ENCODE results near the gene ADCYAP1R1. TPM values are rescaled to one million over a fixed set of nuclear protein-coding genes. Genes with fewer than 3 reads are reported as not detected.

The ADCYAP1R1 gene
- total RNA-seq, 1 donor, result under 0.01 TPM

DNA sequence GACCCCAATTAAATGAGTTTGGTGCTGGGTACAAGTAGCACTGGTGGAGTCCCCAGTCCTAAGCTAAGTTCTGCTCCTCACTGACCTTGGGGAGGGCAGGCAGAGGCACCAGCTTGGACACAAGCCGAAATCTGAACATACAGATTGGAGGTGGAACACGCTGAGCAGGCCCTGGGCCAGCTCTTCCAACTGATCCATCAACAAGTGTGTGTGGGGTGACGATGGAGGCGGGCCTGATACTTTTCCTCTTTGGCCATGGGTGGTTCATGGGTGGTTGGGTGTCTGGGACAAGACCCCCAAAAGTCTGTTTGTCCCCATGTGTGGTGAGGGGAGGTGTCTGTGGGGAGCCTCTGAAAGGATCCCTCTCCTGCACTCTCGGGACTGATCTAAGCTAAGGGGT lies 1.9 kb downstream of the ADCYAP1R1 start:
- H3K9me3 ChIP-seq (ENCODE audit: low read depth, low read length), result no peaks in the 10 kb centered on the region
- no peak overlapping the region for H3K4me3 ChIP-seq (ENCODE audit: low read length)
- peaks cover 23% of the 10 kb centered on the region for H3K27me3 ChIP-seq (ENCODE audit: insufficient read depth, low read length)
- no peaks in the 10 kb centered on the region for H3K4me1 ChIP-seq (ENCODE audit: insufficient read depth, low read length)

GRCh38 chr7:31054608-31055278 lies 2.6 kb downstream of the ADCYAP1R1 start:
- Histone ChIP-seq H3K4me3 (ENCODE audit: low read length) (no peak overlapping the region), H3K9me3 (ENCODE audit: low read depth, low read length) (no peaks in the 10 kb centered on the region), H3K4me1 (ENCODE audit: insufficient read depth, low read length) (no peaks in the 10 kb centered on the region), H3K27me3 (ENCODE audit: insufficient read depth, low read length) (peaks cover 23% of the 10 kb centered on the region)

DNA sequence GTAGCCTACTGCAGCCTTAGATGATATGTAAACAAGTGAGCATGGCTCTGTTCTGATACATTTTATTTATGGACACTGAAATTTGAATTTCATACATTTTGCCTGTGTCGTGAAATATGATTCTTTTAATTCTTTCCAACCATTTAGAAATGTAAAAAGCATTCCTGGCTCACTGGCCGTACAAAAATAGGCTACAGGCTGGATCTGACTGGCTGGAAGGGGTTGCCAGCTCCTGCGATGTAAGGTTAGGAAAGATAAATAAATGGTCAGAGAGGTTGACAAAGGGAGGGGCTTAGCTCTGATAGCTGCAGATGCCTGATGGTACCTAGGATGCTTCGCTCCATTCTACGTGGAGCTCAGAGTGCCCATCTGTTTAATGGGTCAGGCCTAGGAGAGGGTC lies 3.4 kb downstream of the ADCYAP1R1 start:
- H3K4me1 ChIP-seq (ENCODE audit: insufficient read depth, low read length), result no peaks in the 10 kb centered on the region
- H3K27me3 ChIP-seq (ENCODE audit: insufficient read depth, low read length), result peaks cover 22% of the 10 kb centered on the region
- H3K9me3 ChIP-seq (ENCODE audit: low read depth, low read length), result no peaks in the 10 kb centered on the region
- H3K4me3 ChIP-seq (ENCODE audit: low read length), result no peak overlapping the region

DNA sequence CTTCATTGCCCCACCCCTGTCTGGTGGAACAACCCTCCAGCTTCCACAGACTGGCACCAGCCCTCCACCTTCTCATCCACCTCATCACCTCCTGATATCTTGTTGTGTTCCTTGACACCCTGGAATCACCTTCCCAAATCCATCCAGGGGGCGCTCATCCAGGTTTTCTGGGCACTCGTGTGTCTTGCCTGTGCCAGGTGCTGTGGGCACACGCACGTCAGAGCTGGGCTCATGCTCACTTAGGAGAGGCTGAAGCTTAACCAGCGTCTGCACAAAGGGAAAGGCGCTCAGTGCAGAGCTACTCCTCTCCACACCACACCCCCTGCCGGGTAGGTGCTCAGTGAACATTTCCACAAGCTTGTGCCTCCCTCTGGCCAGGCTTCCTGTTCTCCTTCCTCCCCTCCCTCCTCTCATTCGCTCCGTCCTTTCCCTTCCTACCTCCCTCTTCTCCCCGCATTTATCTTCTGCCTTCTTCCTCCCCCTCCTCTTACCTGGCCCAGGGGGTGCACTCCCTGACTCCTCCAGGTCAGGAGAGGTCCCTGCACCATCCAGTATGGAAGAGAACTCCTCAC lies 4.8 kb downstream of the ADCYAP1R1 start:
- no peak overlapping the region for H3K4me3 ChIP-seq (ENCODE audit: low read length)
- H3K4me1 ChIP-seq (ENCODE audit: insufficient read depth, low read length), result no peaks in the 10 kb centered on the region
- peaks cover 8% of the 10 kb centered on the region for H3K27me3 ChIP-seq (ENCODE audit: insufficient read depth, low read length)
- no peaks in the 10 kb centered on the region for H3K9me3 ChIP-seq (ENCODE audit: low read depth, low read length)

GRCh38 chr7:31058122-31058521 lies 6.0 kb downstream of the ADCYAP1R1 start:
- Histone ChIP-seq H3K4me1 (ENCODE audit: insufficient read depth, low read length) (no peaks in the 10 kb centered on the region), H3K9me3 (ENCODE audit: low read depth, low read length) (no peaks in the 10 kb centered on the region), H3K4me3 (ENCODE audit: low read length) (no peak overlapping the region), H3K27me3 (ENCODE audit: insufficient read depth, low read length) (peaks cover 8% of the 10 kb centered on the region)

DNA sequence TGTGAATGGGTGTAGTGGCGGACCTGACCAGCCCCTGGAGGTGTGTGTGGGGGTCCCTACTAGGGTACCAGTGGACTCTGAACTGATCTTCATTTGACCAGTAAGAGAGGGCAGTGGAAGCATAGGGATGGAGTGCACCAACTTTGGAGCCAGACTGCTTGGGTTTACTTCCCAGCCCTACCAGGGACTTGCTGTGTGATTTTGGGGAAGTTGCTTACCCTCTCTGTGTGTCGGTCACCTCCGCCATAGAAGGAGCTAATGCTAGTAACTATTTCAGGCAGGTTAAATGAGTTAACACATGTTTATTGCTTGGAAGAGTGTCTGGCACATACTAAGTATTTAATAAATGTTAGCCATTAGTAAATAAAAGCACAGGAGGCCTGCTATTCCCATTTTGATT lies 6.6 kb downstream of the ADCYAP1R1 start:
- no peaks in the 10 kb centered on the region for H3K9me3 ChIP-seq (ENCODE audit: low read depth, low read length)
- peaks cover 4% of the 10 kb centered on the region for H3K27me3 ChIP-seq (ENCODE audit: insufficient read depth, low read length)
- no peaks in the 10 kb centered on the region for H3K4me1 ChIP-seq (ENCODE audit: insufficient read depth, low read length)
- no peak overlapping the region for H3K4me3 ChIP-seq (ENCODE audit: low read length)

- no peaks in the 10 kb centered on the region for H3K4me1 ChIP-seq (ENCODE audit: insufficient read depth, low read length)
- H3K27me3 ChIP-seq (ENCODE audit: insufficient read depth, low read length), result no peaks in the 10 kb centered on the region
- H3K9me3 ChIP-seq (ENCODE audit: low read depth, low read length), result no peaks in the 10 kb centered on the region
- H3K4me3 ChIP-seq (ENCODE audit: low read length), result no peak overlapping the region
These were observed 7.4 kb downstream of the ADCYAP1R1 start for GRCh38 chr7:31059551-31059950.

- Histone ChIP-seq H3K9me3 (ENCODE audit: low read depth, low read length) (no peaks in the 10 kb centered on the region), H3K4me3 (ENCODE audit: low read length) (no peak overlapping the region), H3K4me1 (ENCODE audit: insufficient read depth, low read length) (no peaks in the 10 kb centered on the region), H3K27me3 (ENCODE audit: insufficient read depth, low read length) (no peaks in the 10 kb centered on the region)
These were observed 9.1 kb downstream of the ADCYAP1R1 start for GRCh38 chr7:31061185-31061584.

GRCh38 chr7:31062746-31063435 lies 10.8 kb downstream of the ADCYAP1R1 start:
- no peaks in the 10 kb centered on the region for H3K27me3 ChIP-seq (ENCODE audit: insufficient read depth, low read length)
- no peaks in the 10 kb centered on the region for H3K4me1 ChIP-seq (ENCODE audit: insufficient read depth, low read length)
- no peaks in the 10 kb centered on the region for H3K9me3 ChIP-seq (ENCODE audit: low read depth, low read length)
- H3K4me3 ChIP-seq (ENCODE audit: low read length), result no peak overlapping the region

GRCh38 chr7:31065021-31065593 lies 13.0 kb downstream of the ADCYAP1R1 start:
- H3K27me3 ChIP-seq (ENCODE audit: insufficient read depth, low read length), result no peaks in the 10 kb centered on the region
- H3K4me3 ChIP-seq (ENCODE audit: low read length), result no peak overlapping the region
- no peaks in the 10 kb centered on the region for H3K9me3 ChIP-seq (ENCODE audit: low read depth, low read length)
- no peaks in the 10 kb centered on the region for H3K4me1 ChIP-seq (ENCODE audit: insufficient read depth, low read length)

DNA sequence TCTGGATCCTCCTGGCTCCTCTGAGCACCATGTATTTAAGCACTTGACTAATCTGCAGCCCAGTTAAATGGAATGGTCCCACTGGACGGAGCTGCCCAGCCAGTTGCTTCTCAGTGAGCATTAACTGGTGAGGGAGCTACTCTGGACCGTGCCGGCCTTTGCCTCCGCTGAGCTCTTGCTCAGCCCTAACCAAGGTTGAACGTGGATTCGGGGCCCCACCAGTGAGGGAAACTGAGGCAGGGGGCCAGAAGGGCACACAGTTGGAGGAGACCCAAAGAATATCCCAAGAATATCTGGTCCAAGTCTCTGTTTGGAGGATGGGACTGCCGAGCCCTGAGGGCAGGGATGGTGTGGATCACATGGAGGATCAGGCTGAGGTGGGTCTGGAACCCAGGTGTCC lies 13.7 kb downstream of the ADCYAP1R1 start:
- Histone ChIP-seq H3K27me3 (ENCODE audit: insufficient read depth, low read length) (no peaks in the 10 kb centered on the region), H3K9me3 (ENCODE audit: low read depth, low read length) (no peaks in the 10 kb centered on the region), H3K4me3 (ENCODE audit: low read length) (no peak overlapping the region), H3K4me1 (ENCODE audit: insufficient read depth, low read length) (no peaks in the 10 kb centered on the region)

GRCh38 chr7:31066516-31067130 lies 14.5 kb downstream of the ADCYAP1R1 start:
- Histone ChIP-seq H3K4me3 (ENCODE audit: low read length) (no peak overlapping the region), H3K27me3 (ENCODE audit: insufficient read depth, low read length) (no peaks in the 10 kb centered on the region), H3K4me1 (ENCODE audit: insufficient read depth, low read length) (no peaks in the 10 kb centered on the region), H3K9me3 (ENCODE audit: low read depth, low read length) (no peaks in the 10 kb centered on the region)

- Histone ChIP-seq H3K4me3 (ENCODE audit: low read length) (no peak overlapping the region), H3K27me3 (ENCODE audit: insufficient read depth, low read length) (no peaks in the 10 kb centered on the region), H3K9me3 (ENCODE audit: low read depth, low read length) (no peaks in the 10 kb centered on the region), H3K4me1 (ENCODE audit: insufficient read depth, low read length) (no peaks in the 10 kb centered on the region)
These were observed 15.4 kb downstream of the ADCYAP1R1 start for GRCh38 chr7:31067491-31067890.

DNA sequence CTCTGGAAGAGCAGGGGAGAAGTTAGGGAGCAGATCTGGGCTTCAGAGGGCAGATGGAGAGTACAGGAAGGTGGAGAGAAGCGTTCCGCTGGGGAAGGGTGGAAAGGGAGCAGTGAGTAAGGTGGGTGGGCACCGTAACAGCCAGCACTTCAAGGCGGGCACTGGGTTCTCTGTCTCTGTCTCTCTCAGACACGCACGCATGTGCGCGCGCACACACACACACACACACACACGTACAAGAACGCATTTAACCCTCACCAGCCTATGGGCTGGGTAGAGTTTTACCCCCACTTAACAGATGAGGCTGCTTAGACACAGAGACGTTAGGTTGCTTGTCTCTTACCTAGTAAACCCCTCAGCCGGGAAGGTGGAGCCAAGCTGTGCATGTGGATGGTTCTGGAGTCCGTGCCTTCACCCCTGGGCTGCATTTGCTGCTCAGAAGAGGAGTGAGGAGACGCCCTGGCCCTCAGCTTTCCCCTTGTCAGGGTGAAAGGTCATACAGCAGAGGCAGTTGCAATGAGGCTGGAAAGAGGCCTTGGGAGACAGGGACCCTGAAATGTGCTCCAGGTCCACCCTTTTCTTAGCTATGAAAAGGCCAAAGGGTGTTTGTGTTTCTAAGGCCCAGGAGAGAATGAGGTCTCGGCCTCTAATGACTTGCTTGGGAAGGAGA lies 16.0 kb downstream of the ADCYAP1R1 start:
- Histone ChIP-seq H3K4me3 (ENCODE audit: low read length) (no peak overlapping the region), H3K9me3 (ENCODE audit: low read depth, low read length) (no peaks in the 10 kb centered on the region), H3K27me3 (ENCODE audit: insufficient read depth, low read length) (no peaks in the 10 kb centered on the region), H3K4me1 (ENCODE audit: insufficient read depth, low read length) (no peaks in the 10 kb centered on the region)
